MM.1S (cell line): ENCODE measurements around the gene PHF8.

Source experiments
- DNase-seq: peaks from one replicate; pipeline ENCODE4 v3.0.0-alpha.2; 2015
- H2AFZ ChIP-seq: fragments of 300-600 bp; sonication (generic); 2 replicates; pipeline ENCODE4 v1.6.0; 2016; ENCODE audit warnings: antibody characterized with exemption, low read length
- H3F3A ChIP-seq: fragments of 300-600 bp; sonication (generic); 2 replicates; pipeline ENCODE4 v1.6.1; 2016; ENCODE audit warnings: mild to moderate bottlenecking, antibody characterized with exemption, low read length, moderate library complexity, mixed read lengths; ENCODE audit not compliant: insufficient read depth
- H3K27ac ChIP-seq: fragments of 300-600 bp; sonication (generic); 2 replicates; pipeline ENCODE4 v1.5.1; 2016; ENCODE audit warnings: mild to moderate bottlenecking, low read length
- H3K27me3 ChIP-seq: fragments of 300-600 bp; sonication (generic); replicated peaks from 2 replicates; pipeline ENCODE4 v1.6.0; 2016; ENCODE audit warnings: low read length; ENCODE audit not compliant: insufficient read depth
- H3K36me3 ChIP-seq: fragments of 300-600 bp; sonication (generic); replicated peaks from 2 replicates; pipeline ENCODE4 v1.6.1; 2016; ENCODE audit warnings: mild to moderate bottlenecking, low read length, mixed read lengths; ENCODE audit not compliant: insufficient read depth
- H3K4me1 ChIP-seq: fragments of 300-600 bp; sonication (generic); 2 replicates; pipeline ENCODE4 v1.6.1; 2016; ENCODE audit warnings: low read length, mixed read lengths
- H3K4me2 ChIP-seq: fragments of 300-600 bp; sonication (generic); 2 replicates; pipeline ENCODE4 v1.6.0; 2016; ENCODE audit warnings: low read depth, low read length
- H3K4me3 ChIP-seq: fragments of 300-600 bp; sonication (generic); 2 replicates; pipeline ENCODE4 v1.5.1; 2016; ENCODE audit warnings: low read length, mixed read lengths
- H3K79me2 ChIP-seq: fragments of 300-600 bp; sonication (generic); 2 replicates; pipeline ENCODE4 v1.6.1; 2016; ENCODE audit warnings: mixed run types, low read length, mixed read lengths
- H3K9ac ChIP-seq: fragments of 300-600 bp; sonication (generic); 2 replicates; pipeline ENCODE4 v1.6.1; 2016; ENCODE audit warnings: low read length, mixed read lengths
- H3K9me2 ChIP-seq: fragments of 300-600 bp; sonication (generic); replicated peaks from 2 replicates; pipeline ENCODE4 v1.6.1; 2016; ENCODE audit warnings: mild to moderate bottlenecking, low read length, mixed read lengths; ENCODE audit not compliant: insufficient read depth
- H3K9me3 ChIP-seq: fragments of 300-600 bp; sonication (generic); replicated peaks from 2 replicates; pipeline ENCODE4 v1.6.1; 2016; ENCODE audit warnings: mild to moderate bottlenecking, low read length, mixed read lengths; ENCODE audit not compliant: insufficient read depth
- H4K20me1 ChIP-seq: fragments of 300-600 bp; sonication (generic); 2 replicates; pipeline ENCODE4 v1.6.1; 2016; ENCODE audit warnings: mild to moderate bottlenecking, low read length, moderate library complexity, mixed read lengths; ENCODE audit not compliant: insufficient read depth
- CTCF ChIP-seq: fragments of 300-600 bp; sonication (generic); IDR thresholded peaks from 2 replicates; pipeline ENCODE4 v1.5.1; 2016; ENCODE audit warnings: antibody characterized with exemption, low read length, mixed read lengths
- EZH2 ChIP-seq: fragments of 300-600 bp; sonication (generic); optimal IDR thresholded peaks from 2 replicates; pipeline ENCODE3; 2017; ENCODE audit warnings: low read depth, mild to moderate bottlenecking, antibody characterized with exemption, low read length, mixed read lengths
- EZH2phosphoT487 ChIP-seq: fragments of 300-600 bp; sonication (generic); IDR thresholded peaks from 2 replicates; pipeline ENCODE4 v1.6.1; 2018; ENCODE audit warnings: antibody characterized with exemption, low read length

The PHF8 gene

GRCh38 chrX:54085666-54086065 lies 41.4 kb upstream of the PHF8 start:
- H4K20me1 ChIP-seq = no peaks in the 10 kb centered on the region
- no peak overlapping the region for H3K4me3 ChIP-seq
- H3K27ac ChIP-seq = no peak overlapping the region
- H3K9me2 ChIP-seq = no peaks in the 10 kb centered on the region
- H3F3A ChIP-seq = no peaks in the 10 kb centered on the region
- no peak overlapping the region for H2AFZ ChIP-seq
- no peaks in the 10 kb centered on the region for H3K9me3 ChIP-seq
- DNase-seq = no peak
- H3K36me3 ChIP-seq = no peaks in the 10 kb centered on the region
- no peak overlapping the region for H3K4me2 ChIP-seq
- H3K27me3 ChIP-seq = no peaks in the 10 kb centered on the region
- H3K79me2 ChIP-seq = no peaks in the 10 kb centered on the region
- TF ChIP-seq CTCF (no peak), EZH2 (no peak), EZH2phosphoT487 (no peak)
- no peak overlapping the region for H3K9ac ChIP-seq
- no peaks in the 10 kb centered on the region for H3K4me1 ChIP-seq

DNA sequence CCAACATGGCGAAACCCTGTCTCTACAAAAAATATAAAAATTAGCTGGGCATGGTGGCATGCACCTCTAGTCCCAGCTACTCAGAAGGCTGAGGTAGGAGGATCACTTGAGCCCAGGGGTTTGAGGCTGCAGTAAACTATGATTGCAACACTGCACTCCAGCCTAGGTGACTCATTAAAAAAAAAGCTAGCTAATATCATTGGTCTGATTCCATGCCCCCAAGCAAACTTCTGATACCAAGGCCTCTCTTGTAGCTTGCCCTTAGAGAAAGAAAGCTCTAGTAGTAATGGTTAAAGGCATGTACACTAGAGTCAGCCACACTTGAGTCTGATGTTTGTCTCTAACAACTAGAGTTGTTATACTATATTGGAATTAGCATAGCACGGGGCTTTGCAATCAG lies 32.6 kb upstream of the PHF8 start:
- Histone ChIP-seq H3F3A (no peaks in the 10 kb centered on the region), H3K9me3 (no peaks in the 10 kb centered on the region), H3K9me2 (no peaks in the 10 kb centered on the region), H3K27ac (no peak overlapping the region), H4K20me1 (no peaks in the 10 kb centered on the region), H3K9ac (no peak overlapping the region), H3K79me2 (no peaks in the 10 kb centered on the region), H3K27me3 (no peaks in the 10 kb centered on the region), H3K36me3 (no peaks in the 10 kb centered on the region), H2AFZ (no peak overlapping the region), H3K4me1 (no peaks in the 10 kb centered on the region), H3K4me3 (no peak overlapping the region), H3K4me2 (no peak overlapping the region)
- TF ChIP-seq EZH2 (no peak), CTCF (no peak), EZH2phosphoT487 (no peak)
- no peak for DNase-seq

DNA sequence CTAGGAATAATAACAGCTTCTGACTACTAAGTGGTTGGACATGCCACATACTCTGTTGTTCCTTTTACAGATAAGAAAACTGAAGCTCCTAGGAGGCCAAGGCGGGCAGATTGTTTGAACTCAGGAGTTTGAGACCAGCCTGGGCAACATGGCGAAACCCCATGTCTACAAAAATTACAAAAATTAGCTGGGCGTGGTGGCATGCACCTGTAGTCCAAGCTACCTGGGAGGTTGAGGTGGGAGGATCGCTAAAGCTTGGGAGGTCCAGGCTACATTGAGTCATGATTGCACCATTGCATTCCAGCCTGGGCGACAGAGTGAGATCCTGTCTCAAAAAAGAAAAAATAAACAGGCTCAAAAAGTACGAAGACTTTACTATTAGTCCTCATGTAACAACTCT lies 30.6 kb upstream of the PHF8 start:
- Histone ChIP-seq H3K9me2 (no peaks in the 10 kb centered on the region), H3F3A (no peaks in the 10 kb centered on the region), H3K9me3 (no peaks in the 10 kb centered on the region), H3K36me3 (no peaks in the 10 kb centered on the region), H3K27me3 (no peaks in the 10 kb centered on the region), H4K20me1 (no peaks in the 10 kb centered on the region), H3K9ac (no peak overlapping the region), H2AFZ (no peak overlapping the region), H3K27ac (no peak overlapping the region), H3K4me3 (no peak overlapping the region), H3K79me2 (no peaks in the 10 kb centered on the region), H3K4me1 (no peaks in the 10 kb centered on the region), H3K4me2 (no peak overlapping the region)
- TF ChIP-seq EZH2 (no peak), EZH2phosphoT487 (no peak), CTCF (no peak)
- DNase-seq = no peak

DNA sequence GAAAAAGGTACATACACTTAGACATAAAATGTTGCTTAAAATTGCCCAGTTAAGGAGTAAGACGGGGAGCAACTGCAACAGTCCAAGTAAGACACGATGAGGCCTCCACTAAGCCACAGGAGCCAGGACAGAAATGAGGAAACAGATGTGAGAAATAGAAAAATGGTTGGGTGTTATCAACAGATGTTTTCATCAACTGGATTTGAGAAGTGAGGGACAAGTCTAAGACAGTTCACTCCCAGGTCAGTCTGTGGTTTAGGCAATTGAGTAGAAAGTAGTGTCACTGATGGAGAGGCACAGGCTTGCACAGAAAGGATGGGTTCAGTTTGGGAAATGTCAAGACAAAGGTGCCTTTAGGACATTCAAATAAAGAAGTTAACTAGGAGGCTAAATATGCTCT lies 23.5 kb upstream of the PHF8 start:
- H3K27me3 ChIP-seq = no peaks in the 10 kb centered on the region
- no peaks in the 10 kb centered on the region for H3K4me1 ChIP-seq
- H3K4me3 ChIP-seq = no peak overlapping the region
- H4K20me1 ChIP-seq = no peaks in the 10 kb centered on the region
- no peak for DNase-seq
- no peaks in the 10 kb centered on the region for H3K79me2 ChIP-seq
- no peak overlapping the region for H3K27ac ChIP-seq
- no peak overlapping the region for H3K9ac ChIP-seq
- H3K36me3 ChIP-seq = no peaks in the 10 kb centered on the region
- H2AFZ ChIP-seq = no peak overlapping the region
- no peaks in the 10 kb centered on the region for H3K9me3 ChIP-seq
- H3K4me2 ChIP-seq = no peak overlapping the region
- no peaks in the 10 kb centered on the region for H3K9me2 ChIP-seq
- TF ChIP-seq CTCF = no peak
- no peak for TF ChIP-seq EZH2
- no peak for TF ChIP-seq EZH2phosphoT487
- H3F3A ChIP-seq = no peaks in the 10 kb centered on the region
